NT2/D1 (cell line): ENCODE measurements around the gene AASDH.

Experiments used
- SUZ12 ChIP-seq: IDR thresholded peaks from 2 replicates; pipeline ENCODE4 v1.6.1; 2011; ENCODE audit not compliant: insufficient read length, insufficient read depth; ENCODE audit errors: extremely low read depth
- YY1 ChIP-seq: IDR thresholded peaks from 2 replicates; pipeline ENCODE4 v1.6.1; 2011; ENCODE audit not compliant: insufficient read length, insufficient read depth

DNA sequence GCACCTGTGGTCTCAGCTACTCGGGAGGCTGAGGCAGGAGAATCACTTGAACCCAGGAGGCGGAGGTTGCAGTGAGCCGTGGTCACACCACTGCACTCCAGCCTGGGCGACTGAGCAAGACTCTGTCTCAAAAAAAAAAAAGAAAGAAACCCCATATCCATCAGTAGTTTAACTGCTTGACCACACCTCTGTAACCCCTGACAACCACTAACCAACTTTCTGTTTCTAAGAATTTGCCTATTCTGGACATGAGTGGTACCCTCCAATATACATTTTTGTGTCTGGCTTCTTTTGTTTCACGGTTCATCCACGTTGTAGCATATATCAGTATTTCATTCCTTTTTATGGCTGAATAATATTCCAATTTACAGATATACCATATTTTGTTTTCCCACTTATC lies 39.0 kb upstream of the AASDH start:
- TF ChIP-seq YY1 (no peak), SUZ12 (no peak)
